GM21717 (cell line): ENCODE data around the gene COX5B.
A peak's percentile ranks its signal among the peaks of the same experiment; 100 is the strongest.

Source experiments
- ATAC-seq: cut with Tn5 transposase; IDR thresholded peaks from one replicate; pipeline ENCODE4 v1.9.1; 2021; ENCODE audit warnings: mild to moderate bottlenecking, moderate library complexity; ENCODE audit not compliant: unreplicated experiment

The COX5B gene

GRCh38 chr2:97653874-97654273 is 8.0 kb downstream of the COX5B start:
- no peak for ATAC-seq

GRCh38 chr2:97654309-97654708 is 8.4 kb downstream of the COX5B start:
- no peak for ATAC-seq

GRCh38 chr2:97654791-97655190 is 8.9 kb downstream of the COX5B start:
- no peak for ATAC-seq

GRCh38 chr2:97656129-97656755 is 10.4 kb downstream of the COX5B start:
- ATAC-seq = no peak

- ATAC-seq = no peak
Measured at GRCh38 chr2:97656905-97657587, 11.2 kb downstream of the COX5B start.

GRCh38 chr2:97657986-97658690 is 12.3 kb downstream of the COX5B start:
- ATAC-seq = no peak

GRCh38 chr2:97658691-97659157 is 12.9 kb downstream of the COX5B start:
- no peak for ATAC-seq

GRCh38 chr2:97659256-97660043 is 13.6 kb downstream of the COX5B start:
- ATAC-seq = no peak

GRCh38 chr2:97660044-97660774 is 14.3 kb downstream of the COX5B start:
- no peak for ATAC-seq

- ATAC-seq = no peak
Measured at GRCh38 chr2:97660775-97661389, 15.0 kb downstream of the COX5B start.

GRCh38 chr2:97661927-97662326 is 16.1 kb downstream of the COX5B start:
- no peak for ATAC-seq

- ATAC-seq = no peak
Measured at GRCh38 chr2:97662386-97662894, 16.6 kb downstream of the COX5B start.

- peak; percentile 47 for ATAC-seq
Measured at GRCh38 chr2:97662895-97663625, 17.2 kb downstream of the COX5B start.

- ATAC-seq = no peak
Measured at GRCh38 chr2:97663626-97663961, 17.7 kb downstream of the COX5B start.

- peak; percentile 77 for ATAC-seq
Measured at GRCh38 chr2:97663962-97664635, 18.2 kb downstream of the COX5B start, which contains the start of gene ACTR1B. TSS of gene ACTR1B (minus strand) at chr2:97664044. CDS start at chr2:97663890, 154 bp downstream.

GRCh38 chr2:97664636-97664970 is 18.7 kb downstream of the COX5B start:
- ATAC-seq = no peak

GRCh38 chr2:97669448-97669847 is 23.6 kb downstream of the COX5B start, which contains the start of gene C2orf92:
TSS of gene C2orf92 (plus strand) at chr2:97669713. CDS start at chr2:97669789, 76 bp downstream.
- ATAC-seq = no peak

- ATAC-seq = no peak
Measured at GRCh38 chr2:97670471-97670870, 24.6 kb downstream of the COX5B start.

- ATAC-seq = no peak
Measured at GRCh38 chr2:97671526-97671925, 25.7 kb downstream of the COX5B start.
